ENCODE measurements around the gene RTL9.

GRCh38 chrX:110310896-110311295, 47.8 kb upstream of the RTL9 start:
- no peak for TF ChIP-seq EZH2 (IDR thresholded peaks at IDR 0.05; ENCODE audit: low read length, unreplicated experiment)
- no peak for TF ChIP-seq CTCF (conservative IDR thresholded peaks at IDR 0.05; ENCODE audit: low read depth, low read length)

Data from PC-3 (cell line).